ENCODE measurements around the gene DNAAF5.
"Not testable (repeated sequence)": the region's sequence is repeated elsewhere in the genome, so short reads cannot be mapped to it uniquely, and the experiment has no call there.

DNAAF5 gene

GRCh38 chr7:784971-785370 is 58.5 kb downstream of the DNAAF5 start:
- no peak for DNase-seq

- DNase-seq: no peak
Observed at GRCh38 chr7:785416-785815, 58.9 kb downstream of the DNAAF5 start.

GRCh38 chr7:786472-787255 is 60.2 kb downstream of the DNAAF5 start:
- no peak for DNase-seq

- no peak for DNase-seq
Observed at GRCh38 chr7:787332-788240, 61.1 kb downstream of the DNAAF5 start.

GRCh38 chr7:791519-791918 is 65.0 kb downstream of the DNAAF5 start:
- DNase-seq: no peak

GRCh38 chr7:794207-794606 is 67.7 kb downstream of the DNAAF5 start:
- no peak for DNase-seq

- DNase-seq: no peak
Observed at GRCh38 chr7:794671-795329, 68.3 kb downstream of the DNAAF5 start.

- DNase-seq: not testable (repeated sequence)
Observed at GRCh38 chr7:796434-797169, 70.1 kb downstream of the DNAAF5 start.

- DNase-seq: no peak
Observed at GRCh38 chr7:798921-799470, 72.5 kb downstream of the DNAAF5 start.

- no peak for DNase-seq
Observed at GRCh38 chr7:800692-801091, 74.2 kb downstream of the DNAAF5 start.

- DNase-seq: not testable (repeated sequence)
Observed at GRCh38 chr7:801351-801750, 74.9 kb downstream of the DNAAF5 start.

- no peak for DNase-seq
Observed at GRCh38 chr7:801940-802381, 75.5 kb downstream of the DNAAF5 start.

- no peak for DNase-seq
Observed at GRCh38 chr7:802500-803242, 76.2 kb downstream of the DNAAF5 start.

- DNase-seq: no peak
Observed at GRCh38 chr7:803243-803635, 76.7 kb downstream of the DNAAF5 start.

GRCh38 chr7:803796-804195 is 77.3 kb downstream of the DNAAF5 start:
- DNase-seq: not testable (repeated sequence)

- DNase-seq: no peak
Observed at GRCh38 chr7:805261-805660, 78.8 kb downstream of the DNAAF5 start.

- DNase-seq: peak; percentile 44
Observed at GRCh38 chr7:815284-816216, 89.1 kb downstream of the DNAAF5 start.

GRCh38 chr7:816300-816750 is 89.8 kb downstream of the DNAAF5 start:
- peak; percentile 98 for DNase-seq

GRCh38 chr7:816751-817671 is 90.5 kb downstream of the DNAAF5 start:
- no peak for DNase-seq
